22Rv1 (cell line): ENCODE results near the gene TGM4.
A peak's percentile ranks its signal among the peaks of the same experiment; 100 is the strongest.

Experiments
- H3K27ac ChIP-seq: fragments of 450-650 bp; 2 replicates; pipeline ENCODE4 v1.5.1; 2017
- ZFX ChIP-seq: fragments of 450-650 bp; IDR thresholded peaks from 2 replicates; pipeline ENCODE4 v1.6.1; 2017; ENCODE audit warnings: antibody characterized with exemption, borderline replicate concordance
- TF ChIP-seq, protein P1 (sequence below): fragments of 450-650 bp; IDR thresholded peaks from 2 replicates; pipeline ENCODE4 v1.5.1; 2017; ENCODE audit warnings: mild to moderate bottlenecking

The TGM4 gene

DNA sequence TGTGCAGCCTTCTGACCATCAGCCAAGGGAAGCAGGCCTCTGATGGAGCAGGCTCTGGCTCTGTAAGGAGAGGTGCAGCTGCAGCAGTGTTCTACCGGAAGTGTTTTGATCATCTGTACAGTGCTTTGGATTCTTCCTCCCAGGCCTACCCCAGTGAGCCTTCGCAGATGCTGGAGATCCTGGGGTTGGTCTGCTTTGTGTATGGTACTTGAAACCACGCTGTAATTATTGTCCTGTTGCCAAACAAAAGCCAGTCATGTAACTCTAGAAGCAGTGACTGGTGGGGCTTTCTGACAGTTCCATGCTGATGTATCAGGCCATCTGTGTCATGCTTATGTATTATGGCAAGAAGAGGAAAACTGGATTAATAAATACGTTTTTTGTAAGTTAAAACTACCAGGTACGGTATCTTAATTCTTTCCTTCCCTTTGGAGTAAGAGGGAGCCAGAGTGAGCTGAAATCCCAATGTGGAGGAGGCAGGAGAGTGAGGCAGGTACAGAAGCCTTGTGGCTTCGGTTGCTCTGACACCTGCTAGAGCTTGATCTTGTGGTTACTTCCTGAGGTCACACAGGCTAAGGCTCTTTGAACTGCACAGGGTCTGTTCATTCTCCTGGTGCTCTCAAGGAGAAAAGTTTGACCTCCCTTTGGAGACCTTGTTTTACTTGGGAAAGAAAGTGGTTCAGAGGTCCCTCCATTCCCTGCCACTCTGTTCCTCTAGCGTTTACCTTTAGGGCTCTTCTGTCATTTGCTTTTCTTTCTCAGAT, 9.0 kb upstream of the TGM4 start:
- H3K27ac ChIP-seq: no peak overlapping the region
- no peak for TF ChIP-seq ZFX
- TF ChIP-seq, protein P1, sequence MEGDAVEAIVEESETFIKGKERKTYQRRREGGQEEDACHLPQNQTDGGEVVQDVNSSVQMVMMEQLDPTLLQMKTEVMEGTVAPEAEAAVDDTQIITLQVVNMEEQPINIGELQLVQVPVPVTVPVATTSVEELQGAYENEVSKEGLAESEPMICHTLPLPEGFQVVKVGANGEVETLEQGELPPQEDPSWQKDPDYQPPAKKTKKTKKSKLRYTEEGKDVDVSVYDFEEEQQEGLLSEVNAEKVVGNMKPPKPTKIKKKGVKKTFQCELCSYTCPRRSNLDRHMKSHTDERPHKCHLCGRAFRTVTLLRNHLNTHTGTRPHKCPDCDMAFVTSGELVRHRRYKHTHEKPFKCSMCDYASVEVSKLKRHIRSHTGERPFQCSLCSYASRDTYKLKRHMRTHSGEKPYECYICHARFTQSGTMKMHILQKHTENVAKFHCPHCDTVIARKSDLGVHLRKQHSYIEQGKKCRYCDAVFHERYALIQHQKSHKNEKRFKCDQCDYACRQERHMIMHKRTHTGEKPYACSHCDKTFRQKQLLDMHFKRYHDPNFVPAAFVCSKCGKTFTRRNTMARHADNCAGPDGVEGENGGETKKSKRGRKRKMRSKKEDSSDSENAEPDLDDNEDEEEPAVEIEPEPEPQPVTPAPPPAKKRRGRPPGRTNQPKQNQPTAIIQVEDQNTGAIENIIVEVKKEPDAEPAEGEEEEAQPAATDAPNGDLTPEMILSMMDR: no peak

DNA sequence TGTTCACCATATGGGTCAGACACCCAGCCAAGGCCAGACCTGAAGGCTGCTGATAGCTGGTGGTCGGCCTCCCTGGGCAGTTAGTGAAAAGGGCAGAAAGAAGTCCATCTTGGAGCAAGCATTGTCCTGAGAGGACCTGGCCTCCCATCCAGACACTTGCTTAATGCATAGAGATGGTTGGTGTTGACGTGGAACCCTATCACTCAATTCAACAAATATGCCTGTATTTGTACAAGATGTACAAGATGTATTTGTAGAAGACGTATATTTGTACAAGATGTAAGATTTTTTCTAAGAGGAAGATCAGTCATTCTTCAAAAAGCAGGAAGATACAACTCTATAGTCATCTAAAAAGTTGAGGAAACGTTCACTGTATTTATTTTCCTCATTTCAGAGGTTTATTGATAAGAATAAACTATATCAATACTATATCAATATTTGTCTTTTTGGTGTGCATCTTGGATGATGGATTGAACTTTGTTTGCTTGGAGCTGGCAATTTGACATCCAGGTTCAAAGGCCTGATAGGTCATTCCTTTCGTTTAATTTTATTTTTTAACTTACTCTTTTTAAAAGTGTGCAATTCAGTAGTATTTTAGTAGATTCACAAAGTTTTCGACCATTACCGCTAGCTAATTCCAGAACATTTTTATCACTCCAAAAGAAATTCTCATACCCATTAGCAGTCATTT, 6.8 kb upstream of the TGM4 start:
- peak overlapping the region; percentile 59 for H3K27ac ChIP-seq
- TF ChIP-seq, protein P1: no peak
- no peak for TF ChIP-seq ZFX

DNA sequence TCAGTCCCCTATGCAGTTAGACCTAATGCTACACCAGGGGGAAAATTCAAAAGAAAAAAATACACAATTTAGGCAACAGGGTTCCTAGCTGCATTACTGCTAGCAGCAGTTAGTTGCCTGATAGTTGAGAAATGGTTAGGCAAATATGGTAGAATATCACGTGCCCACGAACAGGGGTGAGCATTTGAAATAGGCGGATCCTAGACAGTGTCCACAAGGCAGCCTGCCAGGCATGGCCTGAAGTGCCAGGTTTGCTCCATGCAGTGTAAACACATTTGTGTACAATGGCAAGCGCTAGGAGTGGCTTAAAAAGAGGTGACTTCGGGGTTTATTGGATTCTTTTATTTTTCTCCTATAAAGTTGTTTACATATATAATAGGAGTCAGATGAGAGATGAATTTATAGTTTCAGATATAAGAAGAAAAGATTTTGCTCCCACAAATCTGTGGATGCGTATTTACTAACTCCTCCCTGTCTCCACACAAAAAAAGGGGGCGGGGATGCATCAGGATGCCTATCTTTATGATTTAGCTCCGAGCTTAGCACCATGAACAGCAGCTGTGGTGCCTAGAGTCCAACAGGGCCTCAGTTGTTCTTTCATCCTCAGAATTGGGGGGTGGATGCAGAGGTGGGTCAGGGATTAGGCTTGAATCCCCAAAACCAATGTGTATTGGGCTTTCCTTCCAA, 3.9 kb upstream of the TGM4 start:
- TF ChIP-seq, protein P1: no peak
- TF ChIP-seq ZFX: no peak
- peak overlapping the region; percentile 59 for H3K27ac ChIP-seq

DNA sequence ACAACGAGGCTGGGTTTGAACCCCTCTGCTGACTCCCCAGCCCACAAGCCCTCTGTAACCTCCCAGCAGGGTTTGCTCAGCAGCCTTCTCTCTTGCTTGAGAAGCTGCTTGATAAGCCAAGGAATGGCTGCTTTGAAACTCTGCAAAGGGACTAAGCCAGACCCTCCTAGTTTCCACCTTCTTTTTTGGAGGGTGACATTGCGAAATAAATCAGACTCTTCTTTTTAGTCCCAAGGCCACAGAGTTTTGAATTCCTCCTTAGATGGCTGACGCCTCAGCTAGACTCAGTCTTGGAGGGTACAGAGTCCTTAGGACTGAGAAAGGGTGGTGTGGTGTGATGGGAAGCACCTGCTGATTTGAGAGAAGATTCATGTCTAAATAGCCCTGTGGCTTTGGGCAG, 1.2 kb downstream of the TGM4 start:
- TF ChIP-seq, protein P1: no peak
- no peak for TF ChIP-seq ZFX

GRCh38 chr3:44877333-44877732, 2.9 kb downstream of the TGM4 start:
- H3K27ac ChIP-seq: no peak overlapping the region
- no peak for TF ChIP-seq ZFX
- TF ChIP-seq, protein P1: no peak

More for the DNA sequence above, 1.2 kb downstream of the TGM4 start:
- no peak overlapping the region for H3K27ac ChIP-seq

DNA sequence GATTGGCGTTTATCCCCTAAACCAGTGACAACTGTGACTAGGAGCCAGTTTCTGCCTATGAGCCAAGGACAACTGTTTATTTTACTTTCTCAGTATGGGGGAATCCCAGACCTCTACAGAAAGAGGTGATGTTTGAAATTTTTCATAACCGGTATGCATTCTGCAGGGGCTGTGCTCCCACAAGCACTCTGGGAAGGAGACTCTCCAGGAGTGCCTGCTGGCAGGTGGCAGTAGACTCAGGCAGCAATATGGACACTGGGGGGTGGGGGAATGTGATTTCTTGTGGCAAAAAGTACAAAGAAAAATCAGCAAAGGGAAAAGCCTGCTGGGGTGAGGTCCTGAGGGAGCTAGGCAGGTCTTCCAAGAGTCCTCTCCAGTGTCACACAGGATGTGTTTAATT, 5.9 kb downstream of the TGM4 start:
- TF ChIP-seq, protein P1: no peak
- no peak for TF ChIP-seq ZFX

More for the DNA sequence above, 5.9 kb downstream of the TGM4 start:
- H3K27ac ChIP-seq: no peak overlapping the region
